Panc1 (cell line): ENCODE measurements around the gene TNIK. TPM values are rescaled to one million over a fixed set of nuclear protein-coding genes. Genes with fewer than 3 reads are reported as not detected.

ENCODE experiments used
- ATAC-seq: fragments of 200-7000 bp; cut with Tn5 transposase; 2 replicates; pipeline ENCODE4 v1.9.1; 2020; ENCODE audit warnings: mild to moderate bottlenecking, moderate library complexity
- BruUV-seq: library from RNA; stranded (reverse); fragments of 400-500 nt; replicated peaks from 2 replicates; lab custom pipeline; 2021; lab: Mats Ljungman, UMichigan
- CTCF ChIA-PET: fragments of 300-600 bp; sonication (Branson Sonifier 250); formaldehyde crosslinking; loops from one replicate; lab custom pipeline; 2022; ENCODE audit warnings: antibody characterized with exemption; lab: Charles Lee
- POLR2A ChIA-PET: fragments of 300-600 bp; sonication (Branson Sonifier 250); formaldehyde crosslinking; loops from one replicate; lab custom pipeline; 2022; ENCODE audit warnings: antibody characterized with exemption; lab: Charles Lee
- DNase-seq: peaks from one replicate; pipeline ENCODE4 v3.0.0-alpha.2; 2010; ENCODE audit warnings: low read depth, low spot score
- H3K27ac ChIP-seq: 2 replicates; pipeline ENCODE4 v1.5.1; 2011; ENCODE audit warnings: mild to moderate bottlenecking, low read length, inconsistent platforms
- H3K27me3 ChIP-seq: fragments of 200-500 bp; sonication (Bioruptor generic); 2 replicates; pipeline ENCODE4 v1.6.0; 2014; ENCODE audit warnings: low read length, inconsistent platforms; ENCODE audit not compliant: control insufficient read depth, insufficient read depth
- H3K36me3 ChIP-seq: fragments of 200-500 bp; sonication (Bioruptor generic); 2 replicates; pipeline ENCODE4 v1.5.1; 2014; ENCODE audit warnings: inconsistent platforms, mild to moderate bottlenecking, low read length, moderate library complexity; ENCODE audit not compliant: control insufficient read depth, insufficient read depth
- H3K4me1 ChIP-seq: 2 replicates; pipeline ENCODE4 v1.5.1; 2011; ENCODE audit warnings: inconsistent platforms, mild to moderate bottlenecking, low read length, moderate library complexity; ENCODE audit not compliant: control insufficient read depth, insufficient read depth
- H3K4me3 ChIP-seq, 2 experiments: 2 replicates each; pipeline ENCODE4 v1.5.1; 2011 to 2012; ENCODE audit warnings: low read depth in 2 of 2, low read length in 2 of 2, mild to moderate bottlenecking in 2 of 2, inconsistent platforms in 1 of 2, moderate library complexity in 1 of 2
- H3K9me3 ChIP-seq: fragments of 200-500 bp; sonication (Bioruptor generic); 2 replicates; pipeline ENCODE4 v1.5.1; 2014; ENCODE audit warnings: low read depth, mild to moderate bottlenecking, inconsistent platforms, low read length, moderate library complexity; ENCODE audit not compliant: control insufficient read depth, insufficient read depth
- CTCF ChIP-seq: fragments of 450-650 bp; IDR thresholded peaks from 2 replicates; pipeline ENCODE4 v1.5.1; 2017; ENCODE audit warnings: mild to moderate bottlenecking
- POLR2AphosphoS5 ChIP-seq: IDR thresholded peaks from 2 replicates; pipeline ENCODE4 v1.6.1; 2012; ENCODE audit warnings: mild to moderate bottlenecking, low read depth, low read length, moderate library complexity
- REST ChIP-seq, 2 experiments: IDR thresholded peaks; 2 replicates each; pipeline ENCODE4 v1.6.1; 2011 to 2012; ENCODE audit warnings: low read depth in 2 of 2, control low read depth in 1 of 2, low read length in 1 of 2, mild to moderate bottlenecking in 1 of 2, moderate library complexity in 1 of 2; ENCODE audit not compliant: insufficient read depth in 1 of 2
- SIN3A ChIP-seq: IDR thresholded peaks from 2 replicates; pipeline ENCODE4 v1.6.1; 2012; ENCODE audit warnings: low read depth, mild to moderate bottlenecking, low read length, moderate library complexity, borderline replicate concordance; ENCODE audit not compliant: insufficient read depth
- TCF7L2 ChIP-seq: IDR thresholded peaks from 2 replicates; pipeline ENCODE4 v1.6.1; 2011; ENCODE audit warnings: mild to moderate bottlenecking, low read depth, low read length, inconsistent platforms
- in situ Hi-C: cut with HindIII; loops from 2 replicates; pipeline ENCODE4 v1.10.0; 2016; ENCODE audit warnings: low sequenced_read_pairs, low pct_unique_long_range_greater_than_20kb
- intact Hi-C: fragments of 100-400 bp; cut with micrococcal nuclease; formaldehyde crosslinking; loops from one replicate; pipeline ENCODE4 v1.10.0; 2022; ENCODE audit not compliant: unreplicated experiment
- total RNA-seq: library from RNA; stranded (reverse); gene quantifications from one replicate; pipeline ENCODE4 v1.2.1, GENCODE V29; 2021; ENCODE audit not compliant: unreplicated experiment

Gene TNIK
- total RNA-seq, 1 experiment from 2014 or later, result 1.9 TPM

GRCh38 chr3:171110715-171111114 lies 349.5 kb downstream of the TNIK start:
- H3K36me3 ChIP-seq, result no peaks in the 10 kb centered on the region
- TF ChIP-seq SIN3A (no peak), TCF7L2 (no peak), POLR2AphosphoS5 (no peak), CTCF (no peak), REST (IDR thresholded peaks at IDR 0.05; ENCODE audit: insufficient read depth in 1 of 2, low read depth in 2 of 2, low read length in 1 of 2) (no peak)
- in situ Hi-C loops (no loop called here), intact Hi-C loops (no loop called here)
- no peak overlapping the region for H3K27ac ChIP-seq
- no peak overlapping the region for H3K4me3 ChIP-seq
- no peaks in the 10 kb centered on the region for H3K9me3 ChIP-seq
- H3K4me1 ChIP-seq, result no peaks in the 10 kb centered on the region
- no peak for DNase-seq
- no peak for ATAC-seq
- ChIA-PET POLR2A (no interaction called here), CTCF (no interaction called here)
- BruUV-seq, result no TSS peak
- H3K27me3 ChIP-seq, result no peaks in the 10 kb centered on the region

- H3K36me3 ChIP-seq, result no peaks in the 10 kb centered on the region
- TF ChIP-seq POLR2AphosphoS5 (no peak), SIN3A (no peak), CTCF (no peak), TCF7L2 (no peak), REST (IDR thresholded peaks at IDR 0.05; ENCODE audit: insufficient read depth in 1 of 2, low read depth in 2 of 2, low read length in 1 of 2) (no peak)
- H3K9me3 ChIP-seq, result no peaks in the 10 kb centered on the region
- ChIA-PET POLR2A (no interaction called here), CTCF (no interaction called here)
- no peaks in the 10 kb centered on the region for H3K27me3 ChIP-seq
- no peak for DNase-seq
- no peak overlapping the region for H3K4me3 ChIP-seq
- H3K4me1 ChIP-seq, result no peaks in the 10 kb centered on the region
- BruUV-seq, result no TSS peak
- no peak for ATAC-seq
- in situ Hi-C loops (no loop called here), intact Hi-C loops (no loop called here)
- no peak overlapping the region for H3K27ac ChIP-seq
These were observed 352.1 kb downstream of the TNIK start for GRCh38 chr3:171108066-171108465.
